ENCODE data around the gene TRAPPC12. TPM values are rescaled to one million over a fixed set of nuclear protein-coding genes. Genes with fewer than 3 reads are reported as not detected.

TRAPPC12 gene
- total RNA-seq, 4 donors from 2014 or later: 28.4 to 64.7 (median 55.9) TPM

- H3K27ac ChIP-seq: peak within 1 kb of the TSS; percentile 86 to 97 (median 92)
- DNase-seq: peak; percentile 91
- peaks cover 20 to 52% (median 27%) of the 10 kb centered on the region in 3 donors for H3K4me1 ChIP-seq
- no peaks in the 10 kb centered on the region for H3K27me3 ChIP-seq
- TF ChIP-seq CTCF (IDR thresholded peaks at IDR 0.05) (peak in 3 of 6 experiments; percentile 12 to 24 (median 23)), POLR2A (IDR thresholded peaks at IDR 0.05) (peak in 2 of 4 donors; percentile 76 to 80)
- H3K36me3 ChIP-seq: peaks cover 0 to 18% (median 0%) of the 10 kb centered on the region in 3 donors
- no peaks in the 10 kb centered on the region for H3K9me3 ChIP-seq
- WGBS, 2 donors: 1 to 4% methylated on average over 10 to 23 of the region's 57 CpGs
- H3K4me3 ChIP-seq: peak within 1 kb of the TSS; percentile 67 to 95 (median 76)
- intact Hi-C loops (cut with DNase I): no loop called here
These were observed 1.7 kb upstream of the TRAPPC12 start, which contains the start of gene EIPR1 for GRCh38 chr2:3377612-3378432. TSS of gene EIPR1 (minus strand) at chr2:3377818. CDS start at chr2:3377689, 129 bp downstream.

GRCh38 chr2:3379339-3379646 lies 201 bp upstream of the TRAPPC12 start:
- WGBS, 2 donors: 13 to 56% methylated on average over 2 to 7 of the region's 8 CpGs
- H3K36me3 ChIP-seq: peaks cover 0 to 24% (median 0%) of the 10 kb centered on the region in 3 donors
- H3K4me3 ChIP-seq: peak overlapping the region; percentile 73 to 96 (median 90)
- DNase-seq: no peak
- no peaks in the 10 kb centered on the region for H3K9me3 ChIP-seq
- H3K27ac ChIP-seq: peak overlapping the region; percentile 87 to 95 (median 94)
- TF ChIP-seq CTCF (IDR thresholded peaks at IDR 0.05) (no peak), POLR2A (IDR thresholded peaks at IDR 0.05) (no peak)
- intact Hi-C loops (cut with DNase I): no loop called here
- H3K27me3 ChIP-seq: no peaks in the 10 kb centered on the region
- H3K4me1 ChIP-seq: peaks cover 20 to 52% (median 27%) of the 10 kb centered on the region in 3 donors

GRCh38 chr2:3386448-3386958 lies 7.0 kb downstream of the TRAPPC12 start:
- WGBS, 2 donors: 87 to 90% methylated on average over 10 of the region's 10 CpGs
- H3K36me3 ChIP-seq: peaks cover 13 to 64% (median 23%) of the 10 kb centered on the region in 3 donors

GRCh38 chr2:3387011-3387410 lies 7.5 kb downstream of the TRAPPC12 start:
- Histone ChIP-seq H3K27ac (no peak overlapping the region), H3K4me1 (no peaks in the 10 kb centered on the region), H3K27me3 (no peaks in the 10 kb centered on the region), H3K36me3 (peaks cover 13 to 64% (median 23%) of the 10 kb centered on the region in 3 donors), H3K9me3 (no peaks in the 10 kb centered on the region), H3K4me3 (no peak overlapping the region)
- no peak for DNase-seq
- no peak for TF ChIP-seq POLR2A (IDR thresholded peaks at IDR 0.05)
- no peak for TF ChIP-seq CTCF (IDR thresholded peaks at IDR 0.05)
- intact Hi-C loops (cut with DNase I): no loop called here
- WGBS, 2 donors: 86 to 89% methylated on average over 5 of the region's 5 CpGs

More at GRCh38 chr2:3386448-3386958, 7.0 kb downstream of the TRAPPC12 start:
- Histone ChIP-seq H3K4me3 (no peak overlapping the region), H3K9me3 (no peaks in the 10 kb centered on the region), H3K4me1 (peaks cover 0 to 2% (median 0%) of the 10 kb centered on the region in 3 donors), H3K27me3 (no peaks in the 10 kb centered on the region), H3K27ac (no peak overlapping the region)
- no peak for DNase-seq
- intact Hi-C loops (cut with DNase I): no loop called here
- TF ChIP-seq CTCF (IDR thresholded peaks at IDR 0.05) (no peak), POLR2A (IDR thresholded peaks at IDR 0.05) (no peak)

Measured in esophagus squamous epithelium (tissue), 5 donors.